Hematopoietic multipotent progenitor cell treated with erythropoietin and hydrocortisone succinate and interleukin-3 and kit ligand, for 6 days (in vitro differentiated cells): ENCODE results near the gene SPACA9.
A peak's percentile ranks its signal among the peaks of the same experiment; 100 is the strongest.

Experiments used
- DNase-seq: peaks from one replicate; pipeline ENCODE4 v3.0.0-alpha.2; 2015

SPACA9 gene

GRCh38 chr9:132864277-132864676, 14.4 kb upstream of the SPACA9 start:
- no peak for DNase-seq

- DNase-seq, result no peak
Measured at GRCh38 chr9:132864691-132865090, 14.0 kb upstream of the SPACA9 start.

- no peak for DNase-seq
Measured at GRCh38 chr9:132866898-132867297, 11.8 kb upstream of the SPACA9 start.

GRCh38 chr9:132869266-132869665, 9.4 kb upstream of the SPACA9 start:
- DNase-seq, result no peak

DNA sequence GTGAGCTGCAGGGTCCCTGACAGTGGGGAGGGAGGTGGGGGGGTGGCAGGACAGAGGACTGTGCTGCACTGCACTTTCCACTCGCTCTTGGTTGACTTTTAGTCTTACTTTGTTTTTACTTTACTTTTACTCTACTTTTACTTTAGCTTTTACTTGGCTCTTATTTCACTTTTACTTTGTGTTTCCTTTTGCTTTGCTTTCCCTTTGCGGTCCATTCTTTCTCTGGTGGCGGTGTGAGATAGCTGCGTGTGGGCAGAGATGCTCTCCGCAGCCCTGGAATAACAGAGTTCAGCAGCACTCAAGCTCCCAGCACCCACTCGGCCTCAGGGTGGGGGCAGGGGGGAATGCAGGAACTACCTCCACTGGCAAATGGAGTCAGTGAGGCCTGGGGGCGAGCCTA, 5.3 kb upstream of the SPACA9 start:
- DNase-seq, result no peak

DNA sequence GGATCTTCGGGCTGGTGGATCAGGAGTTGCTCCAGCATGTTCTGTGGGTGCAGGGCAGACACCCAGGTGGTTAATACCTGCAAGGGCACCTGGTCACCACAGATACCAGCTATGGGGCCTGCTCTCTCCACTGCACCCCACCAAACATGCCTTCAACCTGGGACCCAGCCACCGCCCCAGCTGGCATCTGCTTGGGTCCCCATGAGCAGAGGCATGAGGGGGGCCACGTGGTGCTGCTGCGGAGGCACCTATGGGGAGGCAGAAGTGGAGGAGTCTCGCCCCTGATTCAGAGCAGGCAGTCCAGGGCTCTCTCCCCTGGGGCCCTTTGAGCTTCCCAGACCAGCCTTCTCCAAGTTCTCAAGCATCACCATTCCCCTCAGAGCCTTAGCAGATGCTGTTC, 3.5 kb upstream of the SPACA9 start:
- no peak for DNase-seq

DNA sequence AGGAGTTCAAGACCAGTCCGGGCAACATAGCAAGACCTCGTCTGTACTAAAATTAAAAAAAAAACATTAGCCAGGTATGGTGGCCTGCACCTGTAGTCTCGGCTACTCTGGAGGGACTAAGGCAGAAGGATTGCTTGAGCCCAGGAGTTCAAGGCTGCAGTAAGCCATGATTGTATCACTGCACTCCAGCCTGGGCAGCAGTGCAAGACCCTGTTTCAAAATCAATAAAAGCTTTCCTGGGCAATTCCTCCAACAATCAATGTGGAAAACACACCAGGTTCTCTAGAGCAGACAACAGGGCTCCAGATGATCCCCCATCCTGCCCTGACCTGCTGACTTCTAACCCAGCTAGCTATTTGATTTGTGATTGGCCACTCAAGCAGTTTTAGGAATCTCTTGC, 1.8 kb upstream of the SPACA9 start:
- DNase-seq, result no peak

GRCh38 chr9:132877458-132877823, 1.3 kb upstream of the SPACA9 start:
- no peak for DNase-seq

DNA sequence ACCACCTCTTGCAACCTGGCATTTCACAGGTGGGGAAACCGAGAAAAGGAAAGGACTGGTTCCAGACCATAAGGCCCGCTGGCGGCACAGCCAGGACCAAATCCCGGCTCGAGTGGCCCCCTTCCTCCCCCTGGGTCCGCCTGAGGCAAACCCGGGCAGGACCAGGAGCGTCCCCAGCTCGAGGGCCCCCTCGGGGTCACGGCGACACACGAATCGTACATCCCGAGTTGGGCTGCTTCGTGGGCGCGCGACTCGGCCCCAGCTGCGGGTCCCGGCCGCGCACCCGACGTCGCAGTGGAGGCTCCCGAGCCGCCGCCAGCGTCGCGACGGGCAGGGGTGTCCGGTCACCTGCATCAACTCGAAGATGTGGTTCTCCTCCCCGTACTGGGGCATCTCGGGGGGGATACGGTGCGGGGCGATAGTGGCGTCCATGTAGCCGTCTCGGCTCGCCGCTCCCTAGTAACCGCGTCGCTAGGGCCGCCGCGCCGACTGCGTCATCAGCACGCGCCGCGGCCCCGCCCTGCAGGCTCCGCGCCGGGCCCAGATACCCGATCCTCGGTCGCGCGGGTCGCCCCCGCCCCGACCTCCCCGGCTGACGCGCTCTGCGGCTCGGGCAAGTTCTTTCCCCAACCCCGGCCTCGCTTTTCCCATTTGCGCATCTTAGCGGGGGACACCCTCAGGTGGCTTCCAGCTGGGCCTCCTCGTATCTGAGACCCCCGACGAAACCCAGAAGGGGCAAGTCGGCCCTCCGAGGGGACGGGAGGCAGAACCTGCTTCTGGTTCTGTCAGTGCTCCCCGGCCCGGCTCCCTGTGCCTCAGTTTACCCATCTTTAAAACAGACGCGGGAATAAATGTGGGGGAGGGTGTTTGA, 639 bp upstream of the SPACA9 start, which contains the start of gene AK8:
TSS of gene AK8 (minus strand) at position 461 of the 871 bp plus-strand sequence. CDS start at position 432, 29 bp downstream.
- peak; percentile 81 for DNase-seq

DNA sequence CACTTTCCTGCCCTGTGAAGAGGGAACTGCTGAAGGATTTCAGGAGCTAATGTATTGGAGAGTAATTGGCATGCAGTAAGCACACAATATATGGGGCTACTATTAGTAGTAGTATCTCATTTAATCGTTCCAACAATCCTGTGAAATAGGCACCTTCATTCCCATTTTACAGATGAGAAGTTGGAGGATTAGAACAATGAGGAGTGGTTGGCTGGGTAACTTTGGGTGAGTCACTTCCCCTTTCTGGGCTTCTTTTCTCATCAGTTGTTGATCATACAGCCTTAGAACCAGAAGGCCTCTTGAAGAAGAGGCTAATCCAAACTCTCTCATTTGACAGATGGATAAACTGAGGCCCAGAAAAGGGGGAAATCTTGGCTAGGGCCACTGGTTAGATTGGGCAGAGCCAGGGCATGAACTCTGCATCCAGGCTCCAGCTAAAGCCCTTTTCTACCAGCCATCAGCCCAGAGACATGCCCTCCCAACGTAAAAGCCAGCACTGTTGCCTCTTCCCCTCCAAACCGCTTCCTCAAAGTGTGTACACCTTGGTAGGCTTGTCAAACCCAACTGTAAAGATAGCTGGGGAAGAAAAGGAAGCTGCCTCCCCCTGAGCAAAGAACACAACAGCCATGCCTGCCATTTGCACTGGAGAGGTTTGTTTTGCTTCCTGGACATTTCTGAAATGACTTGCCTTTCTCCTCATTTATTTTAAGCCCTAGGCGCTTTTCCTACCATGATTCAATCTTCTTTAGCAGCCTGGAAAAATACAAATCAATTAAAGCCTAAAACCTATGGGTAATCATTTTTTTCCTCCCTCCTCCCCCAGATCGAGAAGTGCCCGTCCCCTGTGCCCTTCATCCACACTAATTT, 992 bp downstream of the SPACA9 start:
- peak; percentile 31 for DNase-seq

GRCh38 chr9:132880324-132880661, 1.6 kb downstream of the SPACA9 start:
- DNase-seq, result no peak

- DNase-seq, result peak; percentile 48
Measured at GRCh38 chr9:132881826-132882225, 3.1 kb downstream of the SPACA9 start.

DNA sequence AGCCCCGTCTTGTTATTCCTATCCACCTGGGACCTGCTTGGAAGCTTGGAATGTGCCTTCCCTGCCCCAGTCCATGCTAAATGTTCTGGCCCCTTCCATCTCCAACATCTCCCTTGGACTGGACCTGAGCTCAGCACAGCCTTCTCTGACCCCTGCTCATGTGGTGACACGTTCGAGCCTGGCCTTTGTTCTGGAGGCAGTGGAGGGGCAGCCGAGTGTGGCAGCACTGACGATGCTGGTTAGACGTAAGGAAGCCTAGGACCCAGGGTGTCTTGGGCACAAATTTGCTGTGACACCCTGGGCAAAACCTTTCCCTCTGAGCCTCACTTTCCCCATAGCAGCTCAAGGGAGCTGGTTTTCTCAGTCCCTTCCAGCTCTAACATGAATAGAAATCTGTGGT, 3.9 kb downstream of the SPACA9 start:
- no peak for DNase-seq

GRCh38 chr9:132883349-132884294, 4.9 kb downstream of the SPACA9 start:
- no peak for DNase-seq

GRCh38 chr9:132885720-132886333, 7.1 kb downstream of the SPACA9 start:
- DNase-seq, result no peak

DNA sequence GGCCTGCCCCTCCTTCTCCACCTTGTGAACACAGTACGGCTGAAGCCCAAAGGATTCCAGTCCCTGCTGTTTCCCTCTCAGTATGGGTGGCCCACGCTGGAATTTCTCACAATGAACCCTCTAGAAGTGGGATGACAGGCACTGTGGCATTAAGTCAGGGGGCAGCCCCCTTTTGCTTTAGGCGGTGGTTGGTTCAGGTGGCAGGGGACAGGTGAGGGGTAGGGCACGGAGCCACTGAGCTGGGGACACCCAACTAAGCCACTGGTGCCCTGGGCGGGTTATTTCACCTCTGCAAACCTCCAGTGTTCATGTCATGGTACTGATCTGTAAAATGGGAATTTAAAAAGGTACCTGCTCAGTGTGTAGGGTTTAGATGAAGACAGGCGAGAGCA, 7.6 kb downstream of the SPACA9 start:
- no peak for DNase-seq

- no peak for DNase-seq
Measured at GRCh38 chr9:132887181-132888120, 8.8 kb downstream of the SPACA9 start.

- no peak for DNase-seq
Measured at GRCh38 chr9:132888151-132888550, 9.5 kb downstream of the SPACA9 start.

GRCh38 chr9:132892400-132892799, 13.7 kb downstream of the SPACA9 start:
- DNase-seq, result no peak

- peak; percentile 97 for DNase-seq
Measured at GRCh38 chr9:132894346-132894745, 15.6 kb downstream of the SPACA9 start.
